Prostate gland (tissue), 2 donors: ENCODE measurements around the gene AP2M1. TPM values are rescaled to one million over a fixed set of nuclear protein-coding genes. Genes with fewer than 3 reads are reported as not detected.

ENCODE experiments used
- DNase-seq: peaks from one replicate; pipeline ENCODE4 v3.0.0-alpha.2; 2019; ENCODE audit warnings: low spot score
- H3K27ac ChIP-seq, 2 donors: fragments of 200-600 bp; sonication (generic); 2 replicates each; pipeline ENCODE4 v1.5.1; 2017 to 2019
- H3K27me3 ChIP-seq: fragments of 200-600 bp; sonication (generic); replicated peaks from 2 replicates; pipeline ENCODE4 v1.5.1; 2019; ENCODE audit not compliant: insufficient read depth
- H3K36me3 ChIP-seq, 2 donors: fragments of 200-600 bp; sonication (generic); 1 replicate in 1 of 2; 2 replicates in 1 of 2; pipeline versions ENCODE4 v1.5.1 to v1.8.1; 2017 to 2019
- H3K4me1 ChIP-seq: fragments of 200-600 bp; sonication (generic); replicated peaks from 2 replicates; pipeline ENCODE4 v1.5.1; 2019
- H3K4me3 ChIP-seq, 2 donors: fragments of 200-600 bp; sonication (generic); 2 replicates each; pipeline ENCODE4 v1.5.1; 2017 to 2019
- H3K9me3 ChIP-seq: fragments of 200-600 bp; sonication (generic); 2 replicates; pipeline ENCODE4 v1.5.1; 2017
- POLR2A ChIP-seq: fragments of 450-650 bp; IDR thresholded peaks from one replicate; pipeline ENCODE4 v1.6.1; 2016; ENCODE audit warnings: antibody characterized with exemption, mild to moderate bottlenecking
- POLR2AphosphoS5 ChIP-seq: sonication (generic); formaldehyde crosslinking; IDR thresholded peaks from one replicate; pipeline ENCODE4 v1.6.1; 2017; ENCODE audit warnings: antibody characterized with exemption
- WGBS: methylation state at CpG from one replicate; pipeline ENCODE4 v1.1.5; 2018; 5-methylcytosine and 5-hydroxymethylcytosine counted together
- intact Hi-C: fragments of 100-400 bp; cut with DNase I; formaldehyde crosslinking; loops from one replicate; pipeline ENCODE4 v1.14.2; 2022
- total RNA-seq, 2 donors: library from RNA; depleted of rRNA; stranded (reverse); fragments of >200 nt; gene quantifications; one replicate each; pipeline ENCODE4 v1.1.0, GENCODE V29; 2016
- TF ChIP-seq, protein P1 (sequence below), 4 experiments: fragments of 200-600 bp in 2 of 4; fragments of 450-650 bp in 2 of 4; sonication (generic) in 2 of 4; IDR thresholded peaks; 1 replicate in 3 of 4; 2 replicates in 1 of 4; pipeline ENCODE4 v1.5.1; 2016 to 2019; ENCODE audit warnings: antibody characterized with exemption in 4 of 4, mild to moderate bottlenecking in 2 of 4, moderate library complexity in 2 of 4

AP2M1 gene
- total RNA-seq, 2 donors from 2014 or later, result 183 to 307 TPM

DNA sequence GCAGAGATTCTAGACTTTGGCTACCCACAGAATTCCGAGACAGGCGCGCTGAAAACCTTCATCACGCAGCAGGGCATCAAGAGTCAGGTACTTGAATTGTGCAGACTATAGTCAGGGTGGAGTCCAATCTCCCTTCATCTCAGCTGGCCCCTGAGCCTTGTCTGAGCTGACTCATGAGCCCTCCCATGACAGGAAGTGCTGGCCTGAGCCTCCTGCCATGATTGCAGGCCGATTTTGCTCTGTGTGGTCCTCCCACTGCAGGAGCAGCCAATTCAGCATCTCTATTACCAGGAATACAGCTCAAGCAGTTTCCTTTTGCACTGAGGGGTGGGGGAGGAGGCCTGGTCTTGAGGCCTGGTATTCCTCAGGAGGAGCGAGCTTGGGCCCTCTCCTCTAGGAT is 5.5 kb downstream of the AP2M1 start:
- Histone ChIP-seq H3K4me1 (peaks cover 13% of the 10 kb centered on the region), H3K27me3 (no peaks in the 10 kb centered on the region), H3K36me3 (peaks cover 33% of the 10 kb centered on the region in 2 donors), H3K27ac (no peak overlapping the region), H3K9me3 (no peaks in the 10 kb centered on the region), H3K4me3 (no peak overlapping the region)
- DNase-seq, result no peak
- 94% methylated on average over 6 of the region's 6 CpGs for WGBS
- intact Hi-C loops, result no loop called here
- TF ChIP-seq POLR2A (no peak), POLR2AphosphoS5 (no peak)
- TF ChIP-seq, protein P1, sequence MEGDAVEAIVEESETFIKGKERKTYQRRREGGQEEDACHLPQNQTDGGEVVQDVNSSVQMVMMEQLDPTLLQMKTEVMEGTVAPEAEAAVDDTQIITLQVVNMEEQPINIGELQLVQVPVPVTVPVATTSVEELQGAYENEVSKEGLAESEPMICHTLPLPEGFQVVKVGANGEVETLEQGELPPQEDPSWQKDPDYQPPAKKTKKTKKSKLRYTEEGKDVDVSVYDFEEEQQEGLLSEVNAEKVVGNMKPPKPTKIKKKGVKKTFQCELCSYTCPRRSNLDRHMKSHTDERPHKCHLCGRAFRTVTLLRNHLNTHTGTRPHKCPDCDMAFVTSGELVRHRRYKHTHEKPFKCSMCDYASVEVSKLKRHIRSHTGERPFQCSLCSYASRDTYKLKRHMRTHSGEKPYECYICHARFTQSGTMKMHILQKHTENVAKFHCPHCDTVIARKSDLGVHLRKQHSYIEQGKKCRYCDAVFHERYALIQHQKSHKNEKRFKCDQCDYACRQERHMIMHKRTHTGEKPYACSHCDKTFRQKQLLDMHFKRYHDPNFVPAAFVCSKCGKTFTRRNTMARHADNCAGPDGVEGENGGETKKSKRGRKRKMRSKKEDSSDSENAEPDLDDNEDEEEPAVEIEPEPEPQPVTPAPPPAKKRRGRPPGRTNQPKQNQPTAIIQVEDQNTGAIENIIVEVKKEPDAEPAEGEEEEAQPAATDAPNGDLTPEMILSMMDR (IDR thresholded peaks at IDR 0.05), result no peak

DNA sequence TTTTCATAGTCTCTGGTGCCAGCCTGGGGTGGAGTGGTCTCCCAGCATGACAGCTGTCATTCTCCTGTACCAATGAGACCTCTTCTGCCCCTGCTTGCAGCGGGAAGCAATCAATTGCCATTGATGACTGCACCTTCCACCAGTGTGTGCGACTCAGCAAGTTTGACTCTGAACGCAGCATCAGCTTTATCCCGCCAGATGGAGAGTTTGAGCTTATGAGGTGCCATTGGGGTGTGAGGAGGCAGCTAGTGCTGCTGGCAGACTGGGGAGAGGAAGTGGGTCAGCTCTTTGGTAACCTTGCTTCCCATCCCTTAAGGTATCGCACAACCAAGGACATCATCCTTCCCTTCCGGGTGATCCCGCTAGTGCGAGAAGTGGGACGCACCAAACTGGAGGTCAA is 6.9 kb downstream of the AP2M1 start:
- Histone ChIP-seq H3K9me3 (no peaks in the 10 kb centered on the region), H3K4me3 (no peak overlapping the region), H3K27ac (no peak overlapping the region), H3K4me1 (peaks cover 15% of the 10 kb centered on the region), H3K27me3 (no peaks in the 10 kb centered on the region), H3K36me3 (peaks cover 33% of the 10 kb centered on the region in 2 donors)
- TF ChIP-seq POLR2AphosphoS5 (no peak), POLR2A (no peak)
- TF ChIP-seq, protein P1 (IDR thresholded peaks at IDR 0.05), result no peak
- intact Hi-C loops, result no loop called here
- DNase-seq, result no peak
- WGBS, result 95% methylated on average over 9 of the region's 9 CpGs

DNA sequence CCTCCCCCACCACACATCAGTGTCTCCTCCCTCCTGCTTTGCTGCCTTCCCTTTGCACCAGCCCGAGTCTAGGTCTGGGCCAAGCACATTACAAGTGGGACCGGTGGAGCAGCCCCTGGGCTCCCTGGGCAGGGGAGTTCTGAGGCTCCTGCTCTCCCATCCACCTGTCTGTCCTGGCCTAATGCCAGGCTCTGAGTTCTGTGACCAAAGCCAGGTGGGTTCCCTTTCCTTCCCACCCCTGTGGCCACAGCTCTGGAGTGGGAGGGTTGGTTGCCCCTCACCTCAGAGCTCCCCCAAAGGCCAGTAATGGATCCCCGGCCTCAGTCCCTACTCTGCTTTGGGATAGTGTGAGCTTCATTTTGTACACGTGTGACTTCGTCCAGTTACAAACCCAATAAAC is 9.0 kb downstream of the AP2M1 start:
- Histone ChIP-seq H3K4me3 (no peak overlapping the region), H3K9me3 (no peaks in the 10 kb centered on the region), H3K4me1 (peaks cover 12% of the 10 kb centered on the region), H3K36me3 (peaks cover 28 to 33% of the 10 kb centered on the region in 2 donors), H3K27ac (no peak overlapping the region), H3K27me3 (no peaks in the 10 kb centered on the region)
- 75% methylated on average over 5 of the region's 5 CpGs for WGBS
- intact Hi-C loops, result no loop called here
- DNase-seq, result no peak
- no peak for TF ChIP-seq POLR2A
- TF ChIP-seq, protein P1 (IDR thresholded peaks at IDR 0.05), result no peak
- TF ChIP-seq POLR2AphosphoS5, result no peak

DNA sequence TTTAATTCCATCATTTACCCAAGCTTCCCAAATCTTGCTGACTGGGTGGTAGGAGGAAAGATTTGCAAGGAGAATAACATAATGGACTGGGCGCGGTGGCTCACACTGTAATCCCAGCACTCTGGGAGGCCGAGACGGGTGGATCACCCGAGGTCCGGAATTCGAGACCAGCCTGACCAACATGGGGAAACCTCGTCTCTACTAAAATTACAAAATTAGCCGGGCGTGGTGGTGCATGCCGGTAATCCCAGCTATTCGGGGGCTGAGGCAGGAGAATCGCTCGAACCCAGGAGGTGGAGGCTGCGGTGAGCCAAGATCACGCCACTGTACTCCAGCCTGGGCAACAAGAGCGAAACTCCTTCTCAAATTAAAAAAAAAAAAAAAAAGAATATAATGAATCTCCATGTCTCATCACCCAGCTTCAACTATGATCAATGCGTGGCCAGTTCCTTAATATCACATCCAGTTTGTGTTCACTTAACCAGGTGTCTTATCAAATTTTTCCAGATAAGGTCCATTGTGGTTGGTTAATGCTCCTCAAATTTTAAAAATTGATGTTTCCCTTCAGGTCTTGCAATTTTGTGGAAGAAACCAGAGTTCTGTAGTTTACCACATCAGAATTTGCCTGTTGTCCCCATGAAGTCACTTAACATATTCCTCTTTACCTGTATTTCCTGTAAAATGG is 10.0 kb downstream of the AP2M1 start:
- intact Hi-C loops, result no loop called here
- peaks cover 29 to 38% of the 10 kb centered on the region in 2 donors for H3K36me3 ChIP-seq
- WGBS, result 92% methylated on average over 18 of the region's 18 CpGs
- H3K4me3 ChIP-seq, result no peak overlapping the region
- DNase-seq, result no peak
- peaks cover 12% of the 10 kb centered on the region for H3K4me1 ChIP-seq
- no peaks in the 10 kb centered on the region for H3K27me3 ChIP-seq
- H3K27ac ChIP-seq, result peak overlapping the region; percentile 79 to 83
- no peaks in the 10 kb centered on the region for H3K9me3 ChIP-seq
- TF ChIP-seq POLR2AphosphoS5, result no peak
- TF ChIP-seq, protein P1 (IDR thresholded peaks at IDR 0.05), result no peak
- TF ChIP-seq POLR2A, result no peak
